LNCaP clone FGC (cell line): Measurements from ENCODE around the gene PKMYT1.

Source experiments
- DNase-seq: peaks from one replicate; pipeline ENCODE4 v3.0.0-alpha.2; 2011; ENCODE audit warnings: low read depth
- H3K4me3 ChIP-seq: 2 replicates; pipeline ENCODE4 v1.5.1; 2011; ENCODE audit warnings: mild to moderate bottlenecking, low read depth, low read length, control low read depth
- TF ChIP-seq, protein P1 (sequence below): IDR thresholded peaks from 2 replicates; pipeline ENCODE4 v1.5.1; 2012; ENCODE audit warnings: mild to moderate bottlenecking; ENCODE audit not compliant: control insufficient read depth, insufficient read depth; ENCODE audit errors: extremely low read depth

Gene PKMYT1

GRCh38 chr16:2977440-2977839, 2.8 kb downstream of the PKMYT1 start:
- H3K4me3 ChIP-seq: peak overlapping the region; percentile 30
- TF ChIP-seq, protein P1, sequence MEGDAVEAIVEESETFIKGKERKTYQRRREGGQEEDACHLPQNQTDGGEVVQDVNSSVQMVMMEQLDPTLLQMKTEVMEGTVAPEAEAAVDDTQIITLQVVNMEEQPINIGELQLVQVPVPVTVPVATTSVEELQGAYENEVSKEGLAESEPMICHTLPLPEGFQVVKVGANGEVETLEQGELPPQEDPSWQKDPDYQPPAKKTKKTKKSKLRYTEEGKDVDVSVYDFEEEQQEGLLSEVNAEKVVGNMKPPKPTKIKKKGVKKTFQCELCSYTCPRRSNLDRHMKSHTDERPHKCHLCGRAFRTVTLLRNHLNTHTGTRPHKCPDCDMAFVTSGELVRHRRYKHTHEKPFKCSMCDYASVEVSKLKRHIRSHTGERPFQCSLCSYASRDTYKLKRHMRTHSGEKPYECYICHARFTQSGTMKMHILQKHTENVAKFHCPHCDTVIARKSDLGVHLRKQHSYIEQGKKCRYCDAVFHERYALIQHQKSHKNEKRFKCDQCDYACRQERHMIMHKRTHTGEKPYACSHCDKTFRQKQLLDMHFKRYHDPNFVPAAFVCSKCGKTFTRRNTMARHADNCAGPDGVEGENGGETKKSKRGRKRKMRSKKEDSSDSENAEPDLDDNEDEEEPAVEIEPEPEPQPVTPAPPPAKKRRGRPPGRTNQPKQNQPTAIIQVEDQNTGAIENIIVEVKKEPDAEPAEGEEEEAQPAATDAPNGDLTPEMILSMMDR: no peak
- DNase-seq: peak; percentile 90

DNA sequence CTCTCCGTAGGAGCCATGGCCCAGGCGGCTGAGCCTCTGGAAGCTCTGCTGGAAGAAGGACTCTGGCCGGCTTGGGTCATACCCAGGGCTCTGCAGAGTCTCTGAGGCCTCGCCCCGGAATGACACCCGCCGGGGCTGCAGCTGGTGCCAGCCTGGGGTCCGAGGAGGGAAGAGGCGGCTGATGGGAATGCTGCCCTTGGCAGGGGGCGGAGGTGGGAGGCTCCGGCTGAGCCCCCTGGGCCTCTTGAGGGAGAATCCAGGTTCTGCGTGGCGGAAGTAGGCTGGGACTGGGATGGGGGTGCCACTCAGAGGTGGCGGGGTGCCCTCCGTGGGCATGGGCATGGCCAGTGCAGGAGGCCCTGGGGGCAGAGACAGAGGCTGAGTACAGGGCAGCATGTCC, 3.6 kb downstream of the PKMYT1 start:
- DNase-seq: no peak
- H3K4me3 ChIP-seq: no peak overlapping the region
- TF ChIP-seq, protein P1: no peak

DNA sequence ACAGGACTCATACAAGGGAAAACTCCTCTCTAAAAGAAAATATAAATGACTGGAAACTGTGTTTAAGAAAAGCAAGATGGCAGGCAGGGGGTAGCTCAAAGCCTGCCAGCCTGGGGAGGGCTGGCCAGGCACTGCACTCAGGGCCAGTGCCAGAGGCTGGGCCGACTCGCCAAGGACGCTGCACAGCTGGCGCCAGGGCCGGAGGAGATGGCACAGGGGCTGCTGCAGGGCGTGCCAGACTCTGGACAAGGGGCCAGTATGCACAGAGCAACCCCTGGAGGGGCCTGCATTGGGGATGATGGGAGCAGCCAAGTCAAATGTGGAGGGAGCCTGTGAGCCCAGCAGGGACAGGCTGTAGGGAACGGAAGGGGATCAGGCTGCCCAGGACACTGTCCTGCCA, 4.0 kb downstream of the PKMYT1 start:
- no peak for DNase-seq
- TF ChIP-seq, protein P1: no peak
- H3K4me3 ChIP-seq: no peak overlapping the region

GRCh38 chr16:2975161-2975795, 5.0 kb downstream of the PKMYT1 start:
- H3K4me3 ChIP-seq: no peak overlapping the region
- no peak for DNase-seq
- TF ChIP-seq, protein P1: no peak

DNA sequence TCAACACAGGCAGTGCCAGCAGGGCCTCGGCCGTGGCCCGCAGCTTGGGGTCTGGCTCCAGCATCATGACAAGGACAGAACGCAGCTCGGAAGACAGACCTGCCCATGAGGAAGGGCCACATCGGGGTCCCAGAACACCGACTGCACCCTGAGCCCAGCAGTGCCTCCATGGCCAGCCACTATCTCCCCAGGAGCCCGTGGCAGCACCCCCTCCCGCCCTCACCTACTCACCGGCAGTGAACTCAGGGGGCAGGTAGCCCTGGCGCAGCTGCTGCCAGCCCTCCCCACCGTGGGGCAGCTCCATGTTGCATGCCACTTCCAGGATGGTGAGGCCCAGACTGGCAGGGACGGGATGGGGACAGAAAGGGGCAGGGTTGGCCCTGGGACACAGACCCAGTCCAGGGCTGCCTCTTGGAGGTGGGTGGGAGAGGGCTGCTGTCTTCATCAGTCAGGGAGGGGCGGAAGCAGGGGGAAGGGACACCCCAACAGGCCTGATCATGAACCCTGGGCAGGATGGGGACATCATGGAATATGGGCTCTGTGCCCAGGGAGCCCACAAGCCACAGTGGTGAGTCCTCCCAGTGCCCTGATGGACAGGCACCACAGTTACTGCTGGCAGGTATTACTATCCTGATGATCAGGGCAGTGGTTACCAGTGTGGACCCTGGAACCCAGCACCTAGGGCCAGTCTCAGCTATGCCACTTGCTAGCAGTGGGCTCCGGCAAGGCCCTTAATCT, 5.8 kb downstream of the PKMYT1 start:
- no peak for DNase-seq
- TF ChIP-seq, protein P1: no peak

DNA sequence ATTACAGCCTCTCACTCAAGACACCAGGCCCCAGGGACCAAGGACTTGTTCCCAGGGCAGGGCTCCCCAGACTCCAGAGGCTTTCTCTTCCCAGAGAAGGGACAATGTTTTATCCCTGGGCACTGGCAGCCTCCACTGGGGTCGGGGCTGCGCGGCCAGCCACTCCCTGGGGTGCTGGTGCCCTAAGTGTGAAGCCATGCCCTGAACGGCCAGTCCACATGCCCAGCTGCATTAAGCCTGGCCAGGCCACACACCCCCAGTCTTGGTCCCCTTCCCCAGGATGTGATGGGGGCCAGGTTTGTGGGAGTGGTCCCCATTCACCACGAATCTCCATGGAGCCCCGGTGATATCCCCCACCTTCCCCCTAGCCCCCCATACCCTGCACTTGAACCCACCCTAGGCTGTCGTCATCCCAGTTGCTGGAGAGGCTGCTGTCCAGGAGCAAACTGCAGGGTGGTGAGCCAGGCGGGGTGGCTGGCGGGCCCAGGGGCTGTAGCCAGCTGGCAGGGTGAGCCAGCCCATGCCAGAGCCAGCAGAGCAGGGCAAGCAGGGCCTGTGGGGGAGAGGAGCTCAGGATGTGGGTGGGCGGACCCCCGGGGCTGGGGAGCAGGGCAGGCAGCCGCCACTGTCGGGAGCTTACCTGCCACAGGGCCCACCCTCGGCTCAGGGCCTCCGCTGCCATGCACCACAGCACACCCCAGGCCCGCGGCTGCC, 6.5 kb downstream of the PKMYT1 start:
- no peak overlapping the region for H3K4me3 ChIP-seq
- DNase-seq: no peak
- TF ChIP-seq, protein P1: no peak

More for the DNA sequence above, 5.8 kb downstream of the PKMYT1 start:
- H3K4me3 ChIP-seq: no peak overlapping the region
